K562 (cell line): ENCODE measurements around the gene KCND1. TPM values are rescaled to one million over a fixed set of nuclear protein-coding genes. Genes with fewer than 3 reads are reported as not detected.

ENCODE experiments used
- CBX3 ChIP-seq, 2 experiments: IDR thresholded peaks; 1 replicate in 1 of 2; 2 replicates in 1 of 2; pipeline ENCODE4 v1.6.1; 2012; ENCODE audit warnings: inconsistent platforms in 2 of 2, low read length in 2 of 2, borderline replicate concordance in 1 of 2, control low read depth in 1 of 2
- CEBPB ChIP-seq: fragments of 450-650 bp; IDR thresholded peaks from 2 replicates; pipeline ENCODE4 v1.6.1; 2016; ENCODE audit warnings: missing genetic modification characterization, missing compliant biosample characterization
- ELK3 ChIP-seq: fragments of 450-650 bp; formaldehyde crosslinking; IDR thresholded peaks from 2 replicates; pipeline ENCODE4 v1.4.0; 2020; ENCODE audit warnings: mild to moderate bottlenecking
- HDAC3 ChIP-seq: fragments of 450-650 bp; IDR thresholded peaks from 2 replicates; pipeline ENCODE4 v1.6.1; 2018; ENCODE audit warnings: borderline replicate concordance, mild to moderate bottlenecking, moderate library complexity; ENCODE audit not compliant: partially characterized antibody
- HOXB6 ChIP-seq: fragments of 250-450 bp; sonication (Bioruptor Pico); IDR thresholded peaks from 2 replicates; pipeline ENCODE4 v1.5.1; 2022; ENCODE audit warnings: mild to moderate bottlenecking, borderline replicate concordance
- MEIS2 ChIP-seq: fragments of 450-650 bp; IDR thresholded peaks from 2 replicates; pipeline ENCODE4 v1.6.1; 2014; ENCODE audit warnings: mild to moderate bottlenecking; ENCODE audit not compliant: partially characterized antibody
- MYC ChIP-seq, 2 experiments: fragments of 250-450 bp in 1 of 2; sonication (Bioruptor Pico) in 1 of 2; IDR thresholded peaks; 2 replicates each; pipeline versions ENCODE4 v1.5.1 to v1.6.1; 2012 to 2021; ENCODE audit warnings: low read depth in 2 of 2, borderline replicate concordance in 1 of 2, improper control_type of control experiment in 1 of 2, low read length in 1 of 2, mild to moderate bottlenecking in 1 of 2, moderate library complexity in 1 of 2
- NCOA1 ChIP-seq: fragments of 450-650 bp; IDR thresholded peaks from 2 replicates; pipeline ENCODE4 v1.6.1; 2016; ENCODE audit warnings: low read depth
- NFRKB ChIP-seq: fragments of 450-650 bp; IDR thresholded peaks from 2 replicates; pipeline ENCODE4 v1.6.1; 2016; ENCODE audit warnings: low read depth
- NR0B1 ChIP-seq: fragments of 450-650 bp; IDR thresholded peaks from one replicate; pipeline ENCODE4 v1.6.1; 2018; ENCODE audit warnings: mild to moderate bottlenecking, moderate library complexity; ENCODE audit not compliant: partially characterized antibody
- PRDM10 ChIP-seq: fragments of 450-650 bp; IDR thresholded peaks from 2 replicates; pipeline ENCODE4 v1.6.1; 2018; ENCODE audit not compliant: partially characterized antibody
- PRMT5 ChIP-seq: sonication (generic); formaldehyde crosslinking; IDR thresholded peaks from 2 replicates; pipeline ENCODE4 v1.5.0; 2020; ENCODE audit warnings: missing genetic modification reagents
- PURB ChIP-seq: sonication (generic); formaldehyde crosslinking; IDR thresholded peaks from 2 replicates; pipeline ENCODE4 v1.9.0; 2021; ENCODE audit warnings: low read depth, mild to moderate bottlenecking, missing genetic modification reagents
- SRF ChIP-seq, 2 experiments: fragments of 250-450, 450-650 bp in 1 of 2; sonication (Bioruptor Pico) in 1 of 2; sonication (generic) in 1 of 2; formaldehyde crosslinking; IDR thresholded peaks; 2 replicates each; pipeline versions ENCODE4 v1.5.0 to v1.5.1; 2020 to 2022; ENCODE audit warnings: mild to moderate bottlenecking in 1 of 2, missing genetic modification reagents in 1 of 2
- TFE3 ChIP-seq: fragments of 450-650 bp; formaldehyde crosslinking; IDR thresholded peaks from 2 replicates; pipeline ENCODE4 v1.4.0; 2020; ENCODE audit warnings: mild to moderate bottlenecking, mixed read lengths
- ZNF217 ChIP-seq: sonication (generic); formaldehyde crosslinking; IDR thresholded peaks from 2 replicates; pipeline ENCODE4 v1.8.0; 2022; ENCODE audit warnings: mild to moderate bottlenecking, missing genetic modification reagents
- ZNF347 ChIP-seq: fragments of 450-650 bp; formaldehyde crosslinking; IDR thresholded peaks from 2 replicates; pipeline ENCODE4 v1.4.0; 2020; ENCODE audit warnings: low read depth, mild to moderate bottlenecking, moderate library complexity
- ZNF41 ChIP-seq: fragments of 250-450 bp; sonication (Bioruptor Pico); conservative IDR thresholded peaks from 2 replicates; pipeline ENCODE4 v1.4.0; 2020; ENCODE audit warnings: mild to moderate bottlenecking
- ZNF785 ChIP-seq: fragments of 250-450 bp; sonication (Bioruptor Pico); IDR thresholded peaks from 2 replicates; pipeline ENCODE4 v1.4.0; 2020; ENCODE audit warnings: mild to moderate bottlenecking
- polyA plus RNA-seq, 8 experiments: library from polyadenylated mRNA; depleted of rRNA in 4 of 8; stranded (reverse) in 5 of 8; unstranded in 3 of 8; fragments of >200 nt; fragmentation: Nextera tagmentation in 2 of 8; fragmentation: Illumina TruSeq in 1 of 8; extraction: Ambion mirVana in 2 of 8; extraction: Trizol in 1 of 8; gene quantifications; 2 replicates each; pipeline versions ENCODE4 v1.2.1 to v1.2.3, GENCODE V29; 2011 to 2014; ENCODE audit warnings: inconsistent platforms in 1 of 8, missing spikeins in 1 of 8
- total RNA-seq, 7 experiments: library from RNA; depleted of rRNA in 6 of 7; stranded (reverse); fragments of >200 nt in 6 of 7; fragmentation: Illumina TruSeq in 2 of 7; extraction: Trizol in 2 of 7; gene quantifications; 2 replicates each; pipeline versions ENCODE4 v1.2.1 to v1.2.3, GENCODE V29; 2011 to 2021; ENCODE audit warnings: low replicate concordance in 1 of 7

KCND1 gene
- total and polyA plus RNA-seq, 9 of the 15 experiments (the other 6 are each of a cell fraction or from before 2014, with no cell fraction given), result 0.06 to 0.83 (median 0.39) TPM; not detected in 1

- TF ChIP-seq HOXB6 (CRISPR knock-in tag) (peak; percentile 55; the same call in 1 of the 2 replicates), CEBPB (no peak), ZNF785 (CRISPR knock-in tag) (no peak), ELK3 (CRISPR knock-in tag) (no peak; the same call in none of the 2 replicates), PURB (no peak), PRDM10 (no peak), MEIS2 (no peak), SRF (CRISPR knock-in tag; IDR thresholded peaks at IDR 0.05) (peak in 1 of 2 experiments; percentile 44; a peak in 1 of 4 replicates), ZNF217 (CRISPR knock-in tag) (no peak), PRMT5 (CRISPR knock-in tag) (no peak), NCOA1 (no peak), CBX3 (IDR thresholded peaks at IDR 0.05; ENCODE audit: borderline replicate concordance in 1 of 2, low read length in 2 of 2) (no peak), NFRKB (peak; percentile 45; the same call in 1 of the 2 replicates), MYC (IDR thresholded peaks at IDR 0.05; ENCODE audit: low read depth, low read length) (no peak), MYC (CRISPR knock-in tag; IDR thresholded peaks at IDR 0.05; ENCODE audit: borderline replicate concordance, low read depth) (peak; percentile 87; the same call in 1 of the 2 replicates), NR0B1 (no peak), HDAC3 (no peak), TFE3 (CRISPR knock-in tag) (no peak), ZNF347 (CRISPR knock-in tag) (no peak), ZNF41 (CRISPR knock-in tag) (no peak)
Measured at GRCh38 chrX:48911412-48912182, 60.0 kb downstream of the KCND1 start, which contains the start of gene SLC35A2 (continued).
